Activated T-cell treated with anti-CD3 and anti-CD28 coated beads, Interleukin-2, amount 50 U/mL, for 72 hours (primary cell): ENCODE data around the gene OLFM1. TPM values are rescaled to one million over a fixed set of nuclear protein-coding genes. Genes with fewer than 3 reads are reported as not detected.

ENCODE experiments used
- ATAC-seq, 2 donors: fragments of 150-1000 bp; cut with Tn5 transposase; replicated peaks in 1 of 2; 2 replicates each; pipeline ENCODE4 v1.10.0; 2021; ENCODE audit warnings: moderate library complexity in 2 of 2, mild to moderate bottlenecking in 1 of 2
- DNase-seq, 2 donors: peaks; one replicate each; pipeline ENCODE4 v3.0.0; 2021 to 2022; ENCODE audit warnings: mixed read lengths in 1 of 2
- H3K27ac Mint-ChIP-seq: one replicate; pipeline ENCODE4 v1.8.0; 2022; ENCODE audit warnings: mild to moderate bottlenecking, moderate library complexity, mixed read lengths
- H3K27me3 Mint-ChIP-seq: one replicate; pipeline ENCODE4 v1.8.0; 2022; ENCODE audit warnings: low read depth, mixed read lengths
- H3K36me3 Mint-ChIP-seq, 2 donors: one replicate each; pipeline ENCODE4 v1.8.0; 2022; ENCODE audit warnings: mixed read lengths in 2 of 2, mild to moderate bottlenecking in 1 of 2; ENCODE audit not compliant: insufficient read depth in 2 of 2
- H3K4me1 Mint-ChIP-seq: one replicate; pipeline ENCODE4 v1.8.0; 2022; ENCODE audit warnings: low read depth, mixed read lengths
- H3K4me3 Mint-ChIP-seq, 2 donors: one replicate each; pipeline ENCODE4 v1.8.0; 2022; ENCODE audit warnings: mild to moderate bottlenecking in 2 of 2, mixed read lengths in 2 of 2, moderate library complexity in 2 of 2
- H3K9me3 Mint-ChIP-seq, 2 donors: one replicate each; pipeline ENCODE4 v1.8.0; 2022; ENCODE audit warnings: mixed read lengths in 2 of 2
- total RNA-seq, 2 donors: library from RNA; stranded (reverse); gene quantifications; one replicate each; pipeline ENCODE4 v1.2.3, GENCODE V29; 2022

The OLFM1 gene
- total RNA-seq: under 1 TPM in 1 of 2 donors, not detected in 1; 0.70 TPM

GRCh38 chr9:135087489-135087792 lies at the start of gene OLFM1:
Gene OLFM1, plus strand, starts transcription at chr9:135087668. Its CDS starts 322 bp downstream, at chr9:135087990.
- DNase-seq: peak; percentile 39 to 53
- Mint-ChIP-seq H3K4me1 (peaks cover 5% of the 10 kb centered on the region), H3K4me3 (peak within 1 kb of the TSS in 1 of 2 donors; percentile 34), H3K9me3 (peaks cover 4 to 5% of the 10 kb centered on the region in 2 donors), H3K27me3 (peaks cover 39% of the 10 kb centered on the region), H3K36me3 (no peaks in the 10 kb centered on the region), H3K27ac (no peak within 1 kb of the TSS)
- peak in 1 of 2 donors; percentile 35 for ATAC-seq

GRCh38 chr9:135038331-135038730 lies 49.1 kb upstream of the OLFM1 start:
- Mint-ChIP-seq H3K27ac (no peak overlapping the region), H3K4me3 (no peak overlapping the region), H3K4me1 (no peaks in the 10 kb centered on the region), H3K27me3 (peaks cover 7% of the 10 kb centered on the region), H3K9me3 (no peaks in the 10 kb centered on the region), H3K36me3 (no peaks in the 10 kb centered on the region)
- ATAC-seq (no peak), DNase-seq (no peak)

GRCh38 chr9:135038826-135039225 lies 48.6 kb upstream of the OLFM1 start:
- Mint-ChIP-seq H3K4me1 (no peaks in the 10 kb centered on the region), H3K9me3 (no peaks in the 10 kb centered on the region), H3K27me3 (peaks cover 7% of the 10 kb centered on the region), H3K27ac (no peak overlapping the region), H3K36me3 (no peaks in the 10 kb centered on the region), H3K4me3 (no peak overlapping the region)
- no peak for ATAC-seq
- DNase-seq: no peak

- Mint-ChIP-seq H3K36me3 (no peaks in the 10 kb centered on the region), H3K27me3 (peaks cover 7% of the 10 kb centered on the region), H3K4me1 (no peaks in the 10 kb centered on the region), H3K4me3 (no peak overlapping the region), H3K27ac (no peak overlapping the region), H3K9me3 (no peaks in the 10 kb centered on the region)
- ATAC-seq (no peak), DNase-seq (no peak)
These were observed 48.1 kb upstream of the OLFM1 start for GRCh38 chr9:135039266-135039870.

GRCh38 chr9:135039916-135040645 lies 47.4 kb upstream of the OLFM1 start:
- Mint-ChIP-seq H3K4me1 (no peaks in the 10 kb centered on the region), H3K9me3 (no peaks in the 10 kb centered on the region)
- no peak for ATAC-seq

GRCh38 chr9:135040892-135041291 lies 46.6 kb upstream of the OLFM1 start:
- Mint-ChIP-seq H3K27ac (no peak overlapping the region), H3K9me3 (no peaks in the 10 kb centered on the region), H3K27me3 (peaks cover 7% of the 10 kb centered on the region), H3K4me1 (no peaks in the 10 kb centered on the region), H3K4me3 (no peak overlapping the region), H3K36me3 (no peaks in the 10 kb centered on the region)
- DNase-seq (no peak), ATAC-seq (no peak)

More at GRCh38 chr9:135039916-135040645, 47.4 kb upstream of the OLFM1 start:
- Mint-ChIP-seq H3K4me3 (no peak overlapping the region), H3K27ac (no peak overlapping the region), H3K27me3 (peaks cover 7% of the 10 kb centered on the region), H3K36me3 (no peaks in the 10 kb centered on the region)
- no peak for DNase-seq

- H3K27me3 Mint-ChIP-seq: peaks cover 7% of the 10 kb centered on the region
- ATAC-seq (no peak), DNase-seq (no peak)
- no peaks in the 10 kb centered on the region for H3K36me3 Mint-ChIP-seq
- no peak overlapping the region for H3K27ac Mint-ChIP-seq
- H3K9me3 Mint-ChIP-seq: no peaks in the 10 kb centered on the region
- H3K4me3 Mint-ChIP-seq: no peak overlapping the region
- H3K4me1 Mint-ChIP-seq: no peaks in the 10 kb centered on the region
These were observed 44.1 kb upstream of the OLFM1 start for GRCh38 chr9:135043345-135043744.

GRCh38 chr9:135045264-135045927 lies 42.1 kb upstream of the OLFM1 start:
- Mint-ChIP-seq H3K27me3 (peaks cover 7% of the 10 kb centered on the region), H3K4me1 (no peaks in the 10 kb centered on the region), H3K4me3 (no peak overlapping the region), H3K27ac (no peak overlapping the region), H3K36me3 (no peaks in the 10 kb centered on the region), H3K9me3 (no peaks in the 10 kb centered on the region)
- DNase-seq: no peak
- no peak for ATAC-seq

- Mint-ChIP-seq H3K27ac (no peak overlapping the region), H3K36me3 (no peaks in the 10 kb centered on the region), H3K27me3 (peaks cover 7% of the 10 kb centered on the region), H3K4me3 (no peak overlapping the region), H3K9me3 (no peaks in the 10 kb centered on the region), H3K4me1 (no peaks in the 10 kb centered on the region)
- ATAC-seq (no peak), DNase-seq (no peak)
These were observed 41.3 kb upstream of the OLFM1 start for GRCh38 chr9:135045928-135046738.

- no peaks in the 10 kb centered on the region for H3K4me1 Mint-ChIP-seq
- peaks cover 7% of the 10 kb centered on the region for H3K27me3 Mint-ChIP-seq
- H3K4me3 Mint-ChIP-seq: no peak overlapping the region
- H3K36me3 Mint-ChIP-seq: no peaks in the 10 kb centered on the region
- H3K27ac Mint-ChIP-seq: no peak overlapping the region
- DNase-seq (no peak), ATAC-seq (no peak)
- H3K9me3 Mint-ChIP-seq: no peaks in the 10 kb centered on the region
These were observed 40.6 kb upstream of the OLFM1 start for GRCh38 chr9:135046739-135047350.

GRCh38 chr9:135047521-135047920 lies 39.9 kb upstream of the OLFM1 start:
- no peaks in the 10 kb centered on the region for H3K9me3 Mint-ChIP-seq
- H3K4me1 Mint-ChIP-seq: no peaks in the 10 kb centered on the region
- H3K27ac Mint-ChIP-seq: no peak overlapping the region
- H3K27me3 Mint-ChIP-seq: peaks cover under 1% of the 10 kb centered on the region
- ATAC-seq (no peak), DNase-seq (no peak)
- no peaks in the 10 kb centered on the region for H3K36me3 Mint-ChIP-seq
- no peak overlapping the region for H3K4me3 Mint-ChIP-seq

- ATAC-seq: no peak
- no peak for DNase-seq
- no peaks in the 10 kb centered on the region for H3K4me1 Mint-ChIP-seq
These were observed 39.3 kb upstream of the OLFM1 start for GRCh38 chr9:135048046-135048757.

More at GRCh38 chr9:135048046-135048757, 39.3 kb upstream of the OLFM1 start:
- Mint-ChIP-seq H3K4me3 (no peak overlapping the region), H3K27ac (no peak overlapping the region), H3K9me3 (no peaks in the 10 kb centered on the region), H3K36me3 (no peaks in the 10 kb centered on the region), H3K27me3 (no peaks in the 10 kb centered on the region)
